Measurements from ENCODE around the gene ZBTB8A.
A peak's percentile ranks its signal among the peaks of the same experiment; 100 is the strongest.
"Not testable (repeated sequence)": the region's sequence is repeated elsewhere in the genome, so short reads cannot be mapped to it uniquely, and the experiment has no call there.

ZBTB8A gene

DNA sequence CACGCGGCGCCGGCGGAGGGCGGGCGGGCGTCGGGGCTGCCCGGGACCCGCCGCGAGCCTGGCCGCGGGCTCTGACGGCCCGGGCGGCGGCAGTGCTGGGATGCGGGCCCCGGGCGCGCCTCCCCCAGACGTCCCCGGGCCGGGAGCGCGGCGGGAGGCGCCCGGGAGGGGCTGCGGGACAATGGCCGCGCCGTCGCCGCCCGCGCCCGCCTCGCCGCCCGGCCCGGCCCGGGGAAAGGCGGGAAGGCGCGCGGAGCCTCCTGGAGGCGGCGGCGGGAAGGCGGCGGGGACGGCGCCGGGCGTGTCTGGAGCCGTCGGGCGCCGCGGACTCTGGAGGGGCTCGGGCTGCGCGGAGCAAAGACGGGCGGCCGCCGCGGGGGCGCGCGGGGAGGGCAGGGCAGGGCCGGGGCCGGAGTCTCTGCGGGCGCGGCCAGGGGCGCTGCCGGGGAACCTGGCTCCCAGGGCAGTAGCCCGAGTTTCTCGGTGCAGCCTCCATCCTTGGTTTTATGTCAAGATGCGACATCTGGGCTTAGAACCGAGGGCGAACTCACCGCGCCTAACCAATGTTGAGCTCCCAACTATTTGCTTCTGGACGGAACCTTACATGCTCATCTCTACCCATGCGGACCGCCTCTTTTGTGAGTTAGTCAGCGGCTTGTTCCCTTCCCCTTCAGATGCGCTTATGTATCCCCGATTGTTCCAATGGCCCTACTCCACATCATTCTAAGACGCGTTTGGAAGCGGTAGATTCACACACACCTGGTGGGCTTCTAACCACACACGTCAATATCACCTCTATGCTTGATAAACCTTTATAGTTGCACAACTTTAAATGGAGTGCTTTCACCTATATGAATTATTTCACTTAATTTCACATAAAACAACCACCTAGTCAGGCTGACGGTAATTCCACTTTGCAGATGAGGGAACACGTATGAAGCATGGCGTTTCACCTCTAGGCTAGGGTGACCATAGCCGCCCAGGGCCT, 651 bp downstream of the ZBTB8A start:
- no peak for DNase-seq

DNA sequence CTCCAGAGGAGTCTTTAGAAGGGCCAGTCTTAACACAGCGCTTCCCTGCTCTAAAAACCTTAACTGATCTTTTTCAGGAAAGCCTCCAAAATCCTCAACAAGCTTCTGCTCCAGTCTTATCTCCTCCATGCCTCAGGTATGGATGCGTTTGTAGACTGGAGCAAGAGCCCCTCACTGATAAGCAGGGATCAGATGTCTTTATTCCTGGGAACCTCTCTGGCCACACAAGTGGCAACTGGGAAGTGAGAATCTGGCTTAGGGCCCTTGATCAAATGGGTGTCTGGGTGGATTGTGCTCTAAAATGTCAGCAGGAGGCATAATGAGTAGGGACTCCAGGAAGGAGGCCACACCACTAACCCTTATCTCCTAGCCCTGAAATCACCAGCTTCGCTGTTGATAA, 1.4 kb downstream of the ZBTB8A start:
- DNase-seq = no peak

DNA sequence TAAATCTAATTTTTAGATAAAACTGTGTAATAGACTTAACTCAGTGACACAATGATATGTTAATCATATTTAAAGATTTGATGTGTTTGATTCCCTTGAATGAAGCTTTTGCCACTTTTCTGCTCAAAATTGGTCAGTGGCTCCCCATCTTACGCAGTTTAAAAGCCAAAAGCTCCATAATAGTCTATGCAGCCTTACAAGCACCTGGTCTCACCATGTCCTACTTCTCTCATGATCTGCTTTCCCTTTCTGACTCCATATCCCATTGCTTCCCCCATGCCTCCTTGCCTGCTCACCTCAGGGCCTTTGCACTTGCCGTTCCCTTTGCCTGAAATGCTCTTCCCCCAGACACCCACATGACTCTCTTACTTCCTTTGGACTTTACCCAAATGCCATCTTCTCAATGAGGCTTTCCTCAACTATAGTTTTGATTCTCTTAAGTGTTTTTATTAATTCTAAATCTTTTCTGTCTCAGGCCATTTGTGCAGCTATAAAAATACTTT, 1.9 kb downstream of the ZBTB8A start:
- no peak for DNase-seq

DNA sequence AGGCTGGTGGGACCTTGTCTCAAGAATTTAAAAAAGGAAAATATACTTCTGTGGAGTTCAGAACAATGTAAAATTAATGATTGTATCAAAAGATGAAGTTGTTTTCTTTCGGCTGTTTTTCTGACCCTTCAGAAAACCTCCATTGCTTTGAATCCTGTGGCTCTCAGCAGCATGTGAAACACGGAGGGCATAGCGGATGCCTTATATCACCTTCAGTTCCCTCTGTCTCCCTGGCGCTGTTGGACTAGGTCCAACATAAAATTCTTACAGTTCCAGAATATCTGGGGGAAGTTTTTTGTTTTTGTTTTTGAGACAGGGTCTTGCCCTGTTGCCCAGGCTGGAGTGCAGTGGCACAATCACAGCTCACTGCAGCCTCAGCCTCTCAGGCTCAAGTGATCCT, 7.4 kb downstream of the ZBTB8A start:
- no peak for DNase-seq

DNA sequence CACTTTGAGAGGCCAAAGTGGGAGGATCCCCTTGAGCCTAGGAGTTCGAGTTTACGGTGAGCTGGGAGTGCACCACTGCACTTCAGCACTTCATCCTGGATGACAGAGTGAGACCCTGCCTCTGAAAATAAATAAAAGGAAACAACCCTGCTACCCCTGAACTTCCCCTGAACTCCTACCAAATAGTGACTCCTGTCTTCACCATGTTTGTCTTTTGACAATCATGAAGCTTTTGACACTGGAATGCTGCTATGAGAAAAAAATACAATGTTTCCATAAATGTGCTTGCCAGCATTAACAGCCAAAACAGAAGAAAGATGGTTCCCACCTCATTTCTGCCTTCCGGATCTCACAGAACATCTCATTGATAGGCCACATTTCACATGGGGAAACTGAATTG, 10.4 kb downstream of the ZBTB8A start:
- DNase-seq = no peak

DNA sequence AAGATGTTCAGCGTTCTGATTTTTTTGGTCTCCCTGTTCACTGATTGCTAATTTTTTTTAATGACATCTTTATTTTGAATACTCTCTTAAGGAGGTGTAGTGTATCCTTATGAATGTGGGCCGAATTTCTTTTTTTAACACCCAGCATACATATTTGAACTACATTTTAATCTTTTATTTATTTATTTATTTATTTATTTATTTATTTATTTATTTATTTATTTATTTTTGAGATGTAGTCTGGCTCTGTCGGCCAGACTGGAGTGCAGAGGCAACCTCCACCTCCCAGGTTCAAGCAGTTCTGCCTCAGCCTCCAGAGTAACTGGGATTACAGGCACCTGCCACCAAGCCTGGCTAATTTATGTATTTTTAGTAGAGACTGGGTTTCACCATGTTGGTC, 15.1 kb downstream of the ZBTB8A start:
- no peak for DNase-seq

DNA sequence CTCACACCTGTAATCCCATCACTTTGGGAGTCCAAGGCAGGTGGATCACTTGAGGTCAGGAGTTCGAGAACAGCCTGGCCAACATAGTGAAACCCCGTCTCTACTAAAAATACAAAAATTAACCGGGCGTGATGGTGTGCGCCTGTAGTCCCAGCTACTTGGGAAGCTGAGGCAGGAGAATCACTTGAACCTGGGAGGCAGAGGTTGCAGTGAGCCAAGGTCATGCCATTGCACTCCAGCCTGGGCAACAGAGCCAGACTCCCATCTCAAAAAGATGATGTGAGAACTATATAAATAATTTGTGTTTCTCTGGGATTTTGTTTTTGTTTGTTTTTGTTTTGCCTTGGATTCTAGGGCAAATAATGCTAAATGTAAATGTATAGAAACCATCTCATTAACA, 17.8 kb downstream of the ZBTB8A start:
- DNase-seq = not testable (repeated sequence)

DNA sequence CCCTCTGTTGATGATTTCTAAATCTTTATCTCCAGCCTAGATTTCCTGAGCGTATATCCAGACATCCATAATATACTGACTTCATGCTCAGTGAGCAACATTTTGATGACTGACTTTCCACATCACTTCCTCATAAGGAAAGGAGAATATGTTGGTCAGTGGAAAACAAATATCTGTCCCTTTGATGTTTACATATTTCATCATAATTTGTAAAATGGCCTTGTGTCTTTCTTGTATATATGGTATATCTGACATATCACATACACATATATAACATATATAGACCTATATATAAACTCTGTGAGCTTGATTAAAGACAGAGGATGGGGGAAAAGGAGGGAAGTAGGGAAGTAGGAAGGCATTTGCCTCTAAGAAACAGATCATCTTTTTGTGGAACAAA, 18.6 kb downstream of the ZBTB8A start:
- DNase-seq = no peak

DNA sequence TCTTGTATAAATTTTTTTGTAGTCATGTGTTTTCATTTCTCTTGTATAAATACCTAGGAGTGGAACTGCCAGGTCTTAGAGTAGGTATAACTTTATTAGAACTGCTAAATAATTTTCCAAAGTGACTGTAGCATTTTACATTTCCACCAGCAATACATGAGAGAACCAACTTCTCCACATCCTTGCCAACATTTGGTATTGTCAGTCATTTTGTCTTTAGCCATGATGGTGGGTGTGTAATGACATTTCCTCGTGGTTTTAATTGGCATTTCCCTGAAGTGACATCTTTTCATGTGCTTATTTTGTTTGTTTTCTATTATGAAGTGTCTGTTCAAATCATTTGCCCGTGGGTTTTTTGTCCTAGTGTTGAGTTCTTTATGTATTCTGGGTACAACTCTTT, 29.7 kb downstream of the ZBTB8A start:
- no peak for DNase-seq

DNA sequence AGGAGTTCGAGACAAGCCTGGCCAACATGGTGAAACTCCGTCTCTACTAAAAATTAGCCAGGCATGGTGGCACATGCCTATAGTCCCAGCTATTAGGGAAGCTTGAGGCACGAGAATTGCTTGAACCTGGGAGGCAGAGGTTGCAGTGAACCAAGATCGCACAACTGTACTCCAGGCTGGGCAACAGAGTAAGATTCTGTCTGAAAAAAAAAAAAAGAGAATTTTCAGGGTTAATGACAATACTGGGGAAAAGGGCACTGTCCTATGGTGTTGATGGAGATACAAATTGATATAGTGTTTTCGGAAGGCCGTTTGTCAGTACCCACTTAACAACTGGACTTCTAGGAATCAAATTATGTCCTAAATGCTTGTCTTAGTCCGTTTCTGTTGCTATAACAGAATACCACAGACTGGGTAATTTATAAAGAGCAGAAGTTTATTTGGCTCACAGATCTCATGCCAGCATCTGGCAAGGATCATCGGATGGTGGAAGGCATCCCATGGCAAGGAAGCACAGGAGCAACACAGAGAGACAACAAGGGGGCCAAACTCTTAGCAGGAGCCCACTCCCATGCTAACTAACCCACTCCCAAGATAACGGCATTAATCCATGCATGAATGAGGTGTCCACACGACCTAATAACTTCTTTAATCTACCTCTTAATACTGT, 41.3 kb downstream of the ZBTB8A start:
- DNase-seq = no peak

DNA sequence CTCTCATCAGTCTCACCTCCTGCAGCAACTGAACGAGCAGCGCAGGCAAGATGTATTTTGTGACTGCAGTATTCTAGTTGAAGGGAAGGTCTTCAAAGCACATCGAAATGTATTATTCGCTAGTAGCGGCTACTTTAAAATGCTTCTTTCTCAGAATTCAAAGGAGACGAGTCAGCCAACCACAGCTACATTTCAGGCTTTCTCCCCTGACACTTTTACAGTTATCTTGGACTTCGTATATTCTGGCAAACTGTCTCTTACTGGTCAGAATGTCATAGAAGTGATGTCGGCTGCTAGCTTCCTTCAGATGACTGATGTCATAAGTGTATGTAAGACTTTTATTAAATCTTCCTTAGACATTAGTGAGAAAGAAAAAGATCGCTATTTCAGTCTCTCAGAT, 53.7 kb downstream of the ZBTB8A start:
- DNase-seq = no peak

DNA sequence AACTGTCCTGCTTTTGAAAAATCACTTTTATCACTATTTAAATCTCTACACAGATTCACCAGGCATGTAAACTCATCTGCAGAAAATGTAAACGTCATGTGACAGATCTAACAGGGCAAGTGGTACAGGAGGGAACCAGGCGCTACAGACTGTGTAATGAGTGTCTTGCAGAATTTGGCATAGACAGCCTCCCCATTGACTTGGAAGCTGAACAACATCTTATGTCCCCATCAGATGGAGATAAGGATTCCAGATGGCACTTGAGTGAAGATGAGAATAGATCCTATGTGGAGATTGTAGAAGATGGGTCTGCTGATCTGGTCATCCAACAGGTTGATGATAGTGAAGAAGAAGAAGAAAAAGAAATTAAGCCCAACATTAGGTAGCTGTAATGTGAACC, 60.8 kb downstream of the ZBTB8A start:
- DNase-seq = no peak

DNA sequence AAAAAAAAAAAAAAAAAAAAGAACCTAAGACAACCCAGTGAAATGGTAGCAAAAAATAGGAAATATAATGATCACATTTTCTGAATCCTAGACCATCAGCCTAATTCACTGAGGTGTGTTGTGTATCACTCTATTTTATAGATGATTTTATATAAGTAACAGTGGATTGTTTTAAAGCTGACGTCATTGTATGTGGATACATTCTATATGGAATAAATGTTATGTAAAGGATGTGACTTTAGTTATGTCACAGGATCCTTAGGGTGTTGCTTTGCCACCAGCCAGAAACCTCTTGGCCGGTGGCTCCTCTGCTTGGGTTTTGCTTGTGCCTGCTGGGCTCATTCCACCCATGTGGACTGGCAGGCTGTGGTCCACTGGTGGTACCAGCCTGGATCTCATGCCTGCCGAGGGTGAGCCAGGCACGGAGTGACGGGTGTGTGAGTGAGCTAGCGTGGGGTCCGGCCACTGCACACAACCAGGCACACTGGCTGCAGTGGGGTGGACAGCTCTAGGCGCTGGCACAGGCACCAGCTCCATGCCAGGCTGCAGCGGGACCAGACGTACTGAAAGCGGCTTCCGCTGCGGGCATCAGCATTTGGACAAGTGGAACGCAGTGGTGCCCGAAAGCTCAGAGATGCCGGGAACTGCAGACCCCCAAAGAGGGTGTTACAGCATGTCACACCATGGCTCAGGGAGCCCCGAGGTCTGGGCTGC, 66.6 kb downstream of the ZBTB8A start:
- DNase-seq = no peak

DNA sequence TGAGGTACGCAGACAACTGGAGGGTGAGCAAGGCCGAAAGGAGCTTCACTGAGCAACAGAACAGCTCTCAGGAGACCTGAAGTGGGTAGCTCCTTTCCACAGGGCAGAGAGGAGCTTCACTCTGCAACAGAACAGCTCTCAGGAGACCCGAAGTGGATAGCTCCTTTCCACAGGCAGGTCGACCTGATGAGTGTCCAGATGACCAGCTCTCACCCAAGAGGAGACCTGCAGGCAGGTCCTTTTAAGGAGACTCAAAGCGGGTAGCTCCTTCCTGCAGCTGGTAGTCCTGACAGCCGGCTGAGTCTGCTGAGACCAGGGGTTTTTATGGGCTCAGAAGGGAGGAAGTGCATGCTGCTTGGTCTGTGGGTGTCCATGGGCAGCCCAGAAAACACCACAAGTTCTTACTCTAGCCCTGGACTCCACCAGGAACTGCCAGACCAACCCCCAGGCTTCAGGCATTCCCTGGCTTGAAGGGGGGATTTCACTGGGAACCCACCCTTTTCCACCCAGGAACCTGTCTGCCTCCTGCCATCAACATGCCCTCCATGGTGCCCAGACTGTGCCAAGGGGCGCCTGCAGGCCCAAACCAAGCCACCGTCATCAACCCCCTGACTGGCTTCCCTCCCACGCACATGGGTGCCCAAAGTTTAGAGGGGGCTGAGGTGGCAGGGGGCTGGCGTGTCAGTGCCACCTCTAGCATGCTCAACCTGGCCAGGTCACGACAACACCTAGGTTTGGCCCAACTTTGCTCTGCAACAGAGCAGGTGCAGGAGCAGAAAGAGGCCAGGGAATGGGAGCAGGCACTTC, 67.5 kb downstream of the ZBTB8A start:
- no peak for DNase-seq

DNA sequence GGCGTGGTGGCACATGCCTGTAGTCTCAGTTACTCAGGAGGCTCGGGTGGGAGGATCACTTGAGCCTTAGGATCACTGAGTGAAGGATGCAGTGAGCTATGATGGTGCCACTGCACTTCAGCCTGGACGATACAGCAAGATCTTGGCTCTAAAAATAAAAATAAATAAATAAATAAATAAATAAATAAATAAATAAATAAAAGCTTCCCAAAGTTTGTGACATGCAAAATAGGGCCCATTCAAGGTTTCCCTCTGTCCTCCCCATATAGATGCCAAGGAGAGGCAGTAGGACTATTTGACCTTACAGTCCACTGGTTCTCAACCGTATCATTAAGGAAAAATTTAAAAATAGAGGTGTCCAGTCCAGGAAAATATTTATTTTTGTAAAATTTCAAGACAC, 70.0 kb downstream of the ZBTB8A start:
- no peak for DNase-seq

DNA sequence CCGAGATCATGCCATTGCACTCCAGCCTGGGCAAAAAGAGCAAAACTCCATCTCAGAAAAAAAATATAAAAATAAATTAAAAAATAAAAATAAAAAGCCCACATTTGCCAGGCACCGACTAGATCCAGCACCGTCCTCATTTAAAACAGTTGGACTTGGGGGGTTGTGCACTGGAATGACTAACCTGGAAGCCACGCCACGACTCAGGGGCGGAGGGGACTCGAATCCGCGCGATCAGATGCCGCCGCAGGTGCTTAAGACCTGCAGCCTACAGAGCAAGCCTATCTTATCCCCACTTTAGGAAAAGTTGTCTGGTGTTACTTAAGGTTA, 72.6 kb downstream of the ZBTB8A start:
- DNase-seq = no peak

DNA sequence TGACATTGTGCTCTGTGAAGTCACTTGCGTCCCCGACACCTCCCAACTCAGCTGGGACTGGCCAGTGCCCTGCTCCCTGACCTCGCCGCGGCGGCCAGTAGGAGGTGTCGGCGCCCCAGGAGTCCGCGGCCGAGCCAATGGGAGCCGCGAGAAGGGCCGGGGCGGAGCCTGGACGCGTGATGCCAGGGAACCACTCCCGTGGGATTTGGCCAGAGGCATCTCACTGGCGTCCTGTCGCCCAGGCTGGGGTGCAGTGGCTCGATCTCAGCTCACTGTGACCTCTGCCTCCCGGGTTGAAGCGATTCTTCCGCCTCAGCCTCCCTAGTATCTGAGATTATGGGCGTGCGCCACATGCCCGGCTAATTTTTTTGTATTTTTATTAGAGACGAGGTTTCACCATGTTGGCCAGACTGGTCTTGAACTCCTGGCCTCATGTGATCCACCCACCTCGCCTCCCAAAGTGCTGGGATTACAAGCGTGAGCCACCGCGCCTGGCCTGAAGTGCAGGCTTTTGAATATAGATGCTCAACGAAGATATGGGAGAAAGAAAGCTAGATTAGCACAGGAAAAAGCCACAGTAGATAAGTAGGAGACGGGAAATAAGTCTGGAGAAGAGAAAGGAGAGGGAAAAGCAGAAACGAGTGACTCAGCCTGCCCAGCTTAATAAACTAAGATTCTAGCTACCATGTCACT, 73.1 kb downstream of the ZBTB8A start:
- DNase-seq = peak; percentile 14

DNA sequence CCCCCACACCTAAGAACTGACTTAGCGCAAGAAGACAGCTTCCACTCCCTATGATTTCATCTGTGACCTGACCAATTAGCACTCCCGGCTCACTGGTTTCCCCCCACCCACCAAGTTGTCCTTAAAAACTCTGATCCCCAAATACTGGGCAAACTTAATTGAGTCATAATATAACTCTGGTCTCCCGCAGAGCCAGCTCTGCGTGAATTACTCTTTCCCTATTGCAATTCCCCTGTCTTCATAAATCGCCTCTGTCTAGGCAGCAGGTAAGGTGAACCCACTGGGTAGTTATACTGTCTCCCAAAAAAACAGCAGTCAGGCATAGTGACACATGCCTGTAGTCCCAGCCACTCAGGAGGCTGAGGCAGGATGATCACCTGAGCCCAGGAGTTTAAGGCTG, 74.2 kb downstream of the ZBTB8A start:
- no peak for DNase-seq

DNA sequence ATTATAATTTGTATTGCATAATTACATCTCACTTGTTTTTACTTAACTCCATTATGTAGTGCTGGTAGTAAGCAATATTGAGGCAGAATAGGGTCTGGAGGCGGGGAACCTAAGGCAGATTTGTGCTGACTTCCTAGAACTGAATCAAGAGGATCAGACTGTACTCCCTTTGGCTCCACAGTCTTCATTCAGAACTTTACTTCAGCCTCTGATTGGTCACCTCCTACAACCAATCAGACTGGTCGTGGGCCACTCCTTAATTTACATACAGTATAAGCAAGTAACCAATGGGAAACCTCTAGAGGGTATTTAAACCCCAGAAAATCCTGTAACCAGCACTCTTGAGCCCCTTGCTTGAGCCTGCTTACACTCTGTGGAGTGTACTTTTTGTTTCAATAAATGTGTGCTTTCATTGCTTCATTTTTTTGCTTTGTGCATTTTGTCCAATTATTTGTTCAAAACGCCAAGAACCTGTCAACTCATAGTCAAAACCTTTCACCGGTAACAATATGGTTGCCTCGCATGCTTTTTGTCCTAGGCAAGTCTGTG, 79.5 kb downstream of the ZBTB8A start:
- no peak for DNase-seq

DNA sequence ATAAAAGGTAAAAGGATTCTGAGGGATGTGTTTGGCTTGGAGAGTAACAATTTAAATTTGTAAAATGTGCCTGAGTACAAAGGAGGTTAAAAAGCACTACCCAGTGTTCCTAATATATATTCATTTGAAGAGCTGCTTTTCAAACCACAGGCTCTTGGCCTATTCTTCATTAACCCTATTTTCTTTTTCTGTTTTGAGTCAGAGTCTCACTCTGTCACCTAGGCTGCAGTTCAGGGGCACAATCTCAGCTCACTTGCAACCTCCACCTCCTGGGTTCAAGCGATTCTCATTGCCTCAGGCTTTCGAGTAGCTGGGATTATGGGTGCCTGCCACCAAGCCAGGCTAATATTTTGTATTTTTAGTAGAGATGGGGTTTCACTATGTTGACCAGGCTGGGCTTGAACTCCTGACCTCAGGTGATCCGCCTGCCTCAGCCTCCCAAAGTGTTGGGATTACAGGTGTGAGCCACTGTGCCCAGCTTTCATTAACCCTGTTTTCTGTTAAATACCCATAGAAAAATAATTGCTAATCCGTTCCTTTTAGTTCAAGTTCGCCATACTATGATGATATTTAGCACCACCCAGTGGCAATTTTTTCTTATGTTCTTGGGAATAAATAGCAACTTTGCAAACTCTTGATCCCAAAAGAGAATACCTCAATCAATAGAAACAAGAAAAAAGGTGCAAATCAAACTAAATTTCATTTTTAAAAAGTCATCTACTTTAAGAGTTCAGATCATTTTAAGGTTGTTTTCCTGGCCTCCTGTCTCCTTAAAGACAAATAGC, 80.7 kb downstream of the ZBTB8A start:
- no peak for DNase-seq

DNA sequence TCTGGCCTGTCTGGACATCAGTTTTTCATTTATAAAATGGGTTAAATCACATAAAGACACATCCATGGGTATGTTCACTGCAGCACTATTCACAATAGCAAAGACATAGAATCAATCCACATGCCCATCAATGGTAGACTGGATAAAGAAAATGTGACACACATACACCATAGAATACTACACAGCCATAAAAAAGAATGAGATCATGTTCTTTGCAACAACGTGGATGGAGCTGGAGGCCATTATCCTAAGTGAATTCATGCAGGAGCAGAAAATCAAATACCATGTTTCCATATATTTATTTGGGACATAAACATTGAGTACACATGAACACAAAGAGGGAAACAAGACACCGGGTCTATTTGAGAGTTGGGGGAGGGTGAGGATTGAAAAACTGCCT, 83.0 kb downstream of the ZBTB8A start:
- no peak for DNase-seq

Measured in effector CD4-positive, alpha-beta T cell (primary cell).